Measurements from ENCODE around the gene LYZL1. TPM values are rescaled to one million over a fixed set of nuclear protein-coding genes. Genes with fewer than 3 reads are reported as not detected.

Gene LYZL1
- total RNA-seq, 1 donor from 2014 or later: not detected

- H3K27ac ChIP-seq (replicated peaks): no peak overlapping the region
- H3K9me3 ChIP-seq (replicated peaks): no peaks in the 10 kb centered on the region
- H3K4me3 ChIP-seq: no peak overlapping the region
- no peak for DNase-seq
- peaks cover 3% of the 10 kb centered on the region for H3K27me3 ChIP-seq (ENCODE audit: low read depth)
- intact Hi-C loops (cut with micrococcal nuclease): no loop called here
- TF ChIP-seq, protein P1, sequence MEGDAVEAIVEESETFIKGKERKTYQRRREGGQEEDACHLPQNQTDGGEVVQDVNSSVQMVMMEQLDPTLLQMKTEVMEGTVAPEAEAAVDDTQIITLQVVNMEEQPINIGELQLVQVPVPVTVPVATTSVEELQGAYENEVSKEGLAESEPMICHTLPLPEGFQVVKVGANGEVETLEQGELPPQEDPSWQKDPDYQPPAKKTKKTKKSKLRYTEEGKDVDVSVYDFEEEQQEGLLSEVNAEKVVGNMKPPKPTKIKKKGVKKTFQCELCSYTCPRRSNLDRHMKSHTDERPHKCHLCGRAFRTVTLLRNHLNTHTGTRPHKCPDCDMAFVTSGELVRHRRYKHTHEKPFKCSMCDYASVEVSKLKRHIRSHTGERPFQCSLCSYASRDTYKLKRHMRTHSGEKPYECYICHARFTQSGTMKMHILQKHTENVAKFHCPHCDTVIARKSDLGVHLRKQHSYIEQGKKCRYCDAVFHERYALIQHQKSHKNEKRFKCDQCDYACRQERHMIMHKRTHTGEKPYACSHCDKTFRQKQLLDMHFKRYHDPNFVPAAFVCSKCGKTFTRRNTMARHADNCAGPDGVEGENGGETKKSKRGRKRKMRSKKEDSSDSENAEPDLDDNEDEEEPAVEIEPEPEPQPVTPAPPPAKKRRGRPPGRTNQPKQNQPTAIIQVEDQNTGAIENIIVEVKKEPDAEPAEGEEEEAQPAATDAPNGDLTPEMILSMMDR (IDR thresholded peaks at IDR 0.05; ENCODE audit: borderline replicate concordance): no peak
- no peaks in the 10 kb centered on the region for H3K36me3 ChIP-seq
- H3K4me1 ChIP-seq: peaks cover 38% of the 10 kb centered on the region
These were observed 35.8 kb upstream of the LYZL1 start for GRCh38 chr10:29252811-29253689.

DNA sequence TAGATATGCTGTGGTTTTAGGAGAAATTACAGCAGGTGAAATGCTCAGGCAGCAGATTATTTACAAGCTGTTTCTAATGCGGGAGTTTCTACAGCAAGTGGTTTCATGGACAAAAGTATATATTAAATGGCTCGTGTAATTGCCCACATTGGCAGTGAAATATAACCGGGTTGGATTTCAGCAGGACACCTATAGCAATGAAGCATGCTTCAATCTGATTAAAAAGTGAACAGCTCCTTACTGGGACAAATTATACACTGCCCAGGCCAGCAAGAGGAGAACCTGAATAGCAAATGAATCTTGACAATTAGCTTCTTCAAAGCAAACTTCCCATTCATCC is 35.2 kb upstream of the LYZL1 start:
- intact Hi-C loops (cut with micrococcal nuclease): no loop called here
- Histone ChIP-seq H3K4me1 (peaks cover 40% of the 10 kb centered on the region), H3K4me3 (no peak overlapping the region), H3K36me3 (no peaks in the 10 kb centered on the region), H3K27ac (replicated peaks) (no peak overlapping the region), H3K27me3 (ENCODE audit: low read depth) (peaks cover 3% of the 10 kb centered on the region), H3K9me3 (replicated peaks) (no peaks in the 10 kb centered on the region)
- TF ChIP-seq, protein P1 (IDR thresholded peaks at IDR 0.05; ENCODE audit: borderline replicate concordance): no peak
- DNase-seq: no peak

DNA sequence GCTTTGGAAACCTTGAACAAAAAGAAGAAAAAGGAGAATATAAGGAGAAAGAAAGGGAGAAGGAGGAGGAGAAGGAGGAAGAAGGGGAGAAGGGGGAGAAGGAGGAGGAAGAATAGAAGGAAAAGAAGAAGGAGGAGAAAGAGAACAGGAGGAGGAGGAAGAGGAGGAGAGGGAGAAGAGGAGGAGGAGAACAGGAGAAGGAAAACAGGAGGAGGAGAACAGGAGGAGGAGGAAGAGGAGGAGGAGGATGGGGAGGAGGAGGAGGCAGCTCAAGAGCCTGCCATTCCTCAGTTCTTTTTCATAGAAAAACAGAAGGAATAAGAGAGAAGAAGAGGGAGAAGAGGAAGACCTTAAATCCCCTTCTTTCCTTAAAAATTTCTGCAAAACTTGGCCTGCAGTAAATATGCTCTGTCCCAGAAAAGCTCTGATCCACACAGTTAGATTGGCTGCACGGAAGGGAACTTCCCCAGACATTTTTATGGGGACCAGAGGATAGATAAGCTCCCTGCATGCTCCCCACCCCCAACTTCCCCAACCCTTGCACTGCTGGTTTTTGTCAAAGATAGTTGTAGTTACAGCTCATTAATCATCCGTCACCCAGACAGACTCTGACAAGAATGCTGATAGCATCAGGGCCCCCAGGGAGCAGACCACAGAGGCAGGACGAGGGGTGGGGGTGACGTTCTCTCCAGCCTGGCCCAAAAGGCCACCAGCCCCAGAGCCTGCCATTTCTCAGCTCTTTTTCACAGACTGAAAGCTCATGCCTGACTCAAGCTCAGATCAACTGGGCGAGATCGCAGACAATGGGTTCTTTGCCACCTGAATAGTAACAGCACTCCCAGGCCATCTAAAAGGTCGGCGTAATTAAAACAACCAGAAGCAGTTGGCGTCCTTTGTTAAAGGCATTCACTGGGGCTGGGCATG is 34.5 kb upstream of the LYZL1 start:
- H3K27me3 ChIP-seq (ENCODE audit: low read depth): peaks cover 3% of the 10 kb centered on the region
- TF ChIP-seq, protein P1 (IDR thresholded peaks at IDR 0.05; ENCODE audit: borderline replicate concordance): no peak
- no peak overlapping the region for H3K27ac ChIP-seq (replicated peaks)
- H3K4me1 ChIP-seq: peaks cover 40% of the 10 kb centered on the region
- intact Hi-C loops (cut with micrococcal nuclease): no loop called here
- no peak overlapping the region for H3K4me3 ChIP-seq
- peaks cover 2% of the 10 kb centered on the region for H3K9me3 ChIP-seq (replicated peaks)
- H3K36me3 ChIP-seq: no peaks in the 10 kb centered on the region
- DNase-seq: no peak

DNA sequence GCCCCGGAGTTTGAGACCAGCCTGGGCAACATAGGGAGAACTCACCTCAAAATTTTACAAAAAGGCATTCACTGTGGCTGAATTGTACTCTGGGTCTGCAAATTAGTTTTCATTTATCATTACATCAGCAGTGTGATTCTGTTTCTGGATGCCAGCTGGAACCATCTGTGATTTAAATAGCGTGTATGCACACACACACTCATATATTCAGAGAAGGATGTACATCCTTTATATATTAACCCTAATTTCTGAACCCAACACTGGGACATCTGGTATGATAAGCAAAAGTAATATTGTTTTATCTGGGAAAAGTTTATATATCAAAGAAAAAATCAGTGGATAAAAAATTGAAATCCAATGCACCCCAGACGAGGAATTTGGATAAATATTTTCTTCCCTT is 33.8 kb upstream of the LYZL1 start:
- peaks cover 3% of the 10 kb centered on the region for H3K27me3 ChIP-seq (ENCODE audit: low read depth)
- H3K9me3 ChIP-seq (replicated peaks): peaks cover 5% of the 10 kb centered on the region
- intact Hi-C loops (cut with micrococcal nuclease): no loop called here
- H3K36me3 ChIP-seq: no peaks in the 10 kb centered on the region
- TF ChIP-seq, protein P1 (IDR thresholded peaks at IDR 0.05; ENCODE audit: borderline replicate concordance): no peak
- DNase-seq: no peak
- no peak overlapping the region for H3K27ac ChIP-seq (replicated peaks)
- no peak overlapping the region for H3K4me3 ChIP-seq
- H3K4me1 ChIP-seq: peaks cover 40% of the 10 kb centered on the region

DNA sequence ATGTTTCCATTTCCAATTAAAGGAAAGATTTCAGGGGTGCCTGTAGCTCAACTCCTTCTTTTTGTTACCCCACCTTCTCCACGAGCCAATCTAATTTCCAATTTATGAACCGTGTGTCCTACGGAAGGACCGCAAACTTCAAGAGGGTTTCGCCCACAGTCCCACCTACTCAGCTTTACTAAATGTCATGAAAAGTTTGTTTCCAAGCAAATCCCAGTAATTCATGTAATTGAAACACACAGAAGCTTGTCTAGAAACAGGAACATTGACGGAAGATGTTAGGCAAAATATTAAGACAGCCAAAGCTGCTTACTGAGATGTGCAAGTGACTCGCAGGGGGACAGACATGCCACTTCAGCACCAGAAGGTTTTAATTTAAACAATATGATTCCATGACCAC is 32.9 kb upstream of the LYZL1 start:
- intact Hi-C loops (cut with micrococcal nuclease): no loop called here
- Histone ChIP-seq H3K4me3 (no peak overlapping the region), H3K27me3 (ENCODE audit: low read depth) (peaks cover 3% of the 10 kb centered on the region), H3K36me3 (no peaks in the 10 kb centered on the region), H3K27ac (replicated peaks) (no peak overlapping the region), H3K4me1 (peaks cover 40% of the 10 kb centered on the region), H3K9me3 (replicated peaks) (peaks cover 5% of the 10 kb centered on the region)
- TF ChIP-seq, protein P1 (IDR thresholded peaks at IDR 0.05; ENCODE audit: borderline replicate concordance): no peak
- no peak for DNase-seq

All from left ventricle myocardium inferior (tissue), 1 donor.